GM20000 (cell line): ENCODE results near the gene SLC25A51.
A peak's percentile ranks its signal among the peaks of the same experiment; 100 is the strongest.

ENCODE experiments used
- DNase-seq: peaks from one replicate; pipeline ENCODE4 v3.0.0; 2012; ENCODE audit warnings: low spot score
- TF ChIP-seq, protein P1 (sequence below): IDR thresholded peaks from 2 replicates; pipeline ENCODE4 v1.5.1; 2012; ENCODE audit warnings: mild to moderate bottlenecking, control low read depth; ENCODE audit errors: extremely low read depth, missing control alignments

SLC25A51 gene, protein sequence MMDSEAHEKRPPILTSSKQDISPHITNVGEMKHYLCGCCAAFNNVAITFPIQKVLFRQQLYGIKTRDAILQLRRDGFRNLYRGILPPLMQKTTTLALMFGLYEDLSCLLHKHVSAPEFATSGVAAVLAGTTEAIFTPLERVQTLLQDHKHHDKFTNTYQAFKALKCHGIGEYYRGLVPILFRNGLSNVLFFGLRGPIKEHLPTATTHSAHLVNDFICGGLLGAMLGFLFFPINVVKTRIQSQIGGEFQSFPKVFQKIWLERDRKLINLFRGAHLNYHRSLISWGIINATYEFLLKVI

DNA sequence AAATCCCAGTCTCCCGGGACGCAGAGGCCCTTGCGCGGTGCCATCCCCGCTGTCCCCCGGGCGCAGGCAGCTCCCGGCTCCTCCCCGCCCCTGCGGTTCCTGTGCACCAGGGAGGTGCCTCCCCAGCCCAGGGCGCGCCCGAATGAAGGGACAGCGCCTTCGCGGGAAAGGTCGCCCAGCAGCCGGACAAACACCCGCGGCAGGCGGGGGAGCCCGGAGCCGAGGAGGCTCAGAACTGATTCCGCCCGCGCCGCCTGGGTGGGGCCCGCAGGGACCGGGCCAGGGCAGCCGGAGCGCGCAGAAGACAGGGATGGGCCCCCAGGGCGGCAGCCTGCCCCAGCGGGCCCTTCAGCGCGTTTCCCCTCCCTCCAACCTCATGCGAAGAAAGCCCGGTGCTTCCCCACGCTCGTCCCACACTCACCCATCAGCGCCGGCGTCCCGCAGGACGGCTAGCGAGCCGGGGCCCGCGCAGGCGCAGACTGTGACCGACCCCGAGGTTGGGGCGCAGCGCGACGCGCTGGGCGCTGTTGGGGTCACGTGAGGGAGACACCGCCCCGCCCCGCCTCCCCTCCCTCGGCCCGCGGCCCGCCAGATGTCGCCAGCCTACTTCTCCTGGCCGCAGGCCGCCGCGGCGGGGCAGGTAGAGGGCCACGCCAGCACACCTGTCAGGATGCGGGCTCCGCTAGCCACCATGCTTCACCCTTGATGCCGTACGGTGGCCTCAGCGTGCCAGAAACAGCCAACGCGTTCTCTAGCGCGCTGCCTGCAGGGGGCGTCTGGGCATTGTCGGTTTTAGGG, at the start of gene SLC25A51:
Gene SLC25A51 (minus strand): TSS at position 481 of the 798 bp plus-strand sequence. CDS start 15,577 bp downstream, outside the sequence.
- TF ChIP-seq, protein P1, sequence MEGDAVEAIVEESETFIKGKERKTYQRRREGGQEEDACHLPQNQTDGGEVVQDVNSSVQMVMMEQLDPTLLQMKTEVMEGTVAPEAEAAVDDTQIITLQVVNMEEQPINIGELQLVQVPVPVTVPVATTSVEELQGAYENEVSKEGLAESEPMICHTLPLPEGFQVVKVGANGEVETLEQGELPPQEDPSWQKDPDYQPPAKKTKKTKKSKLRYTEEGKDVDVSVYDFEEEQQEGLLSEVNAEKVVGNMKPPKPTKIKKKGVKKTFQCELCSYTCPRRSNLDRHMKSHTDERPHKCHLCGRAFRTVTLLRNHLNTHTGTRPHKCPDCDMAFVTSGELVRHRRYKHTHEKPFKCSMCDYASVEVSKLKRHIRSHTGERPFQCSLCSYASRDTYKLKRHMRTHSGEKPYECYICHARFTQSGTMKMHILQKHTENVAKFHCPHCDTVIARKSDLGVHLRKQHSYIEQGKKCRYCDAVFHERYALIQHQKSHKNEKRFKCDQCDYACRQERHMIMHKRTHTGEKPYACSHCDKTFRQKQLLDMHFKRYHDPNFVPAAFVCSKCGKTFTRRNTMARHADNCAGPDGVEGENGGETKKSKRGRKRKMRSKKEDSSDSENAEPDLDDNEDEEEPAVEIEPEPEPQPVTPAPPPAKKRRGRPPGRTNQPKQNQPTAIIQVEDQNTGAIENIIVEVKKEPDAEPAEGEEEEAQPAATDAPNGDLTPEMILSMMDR: peak; percentile 97
- peak; percentile 99 for DNase-seq

DNA sequence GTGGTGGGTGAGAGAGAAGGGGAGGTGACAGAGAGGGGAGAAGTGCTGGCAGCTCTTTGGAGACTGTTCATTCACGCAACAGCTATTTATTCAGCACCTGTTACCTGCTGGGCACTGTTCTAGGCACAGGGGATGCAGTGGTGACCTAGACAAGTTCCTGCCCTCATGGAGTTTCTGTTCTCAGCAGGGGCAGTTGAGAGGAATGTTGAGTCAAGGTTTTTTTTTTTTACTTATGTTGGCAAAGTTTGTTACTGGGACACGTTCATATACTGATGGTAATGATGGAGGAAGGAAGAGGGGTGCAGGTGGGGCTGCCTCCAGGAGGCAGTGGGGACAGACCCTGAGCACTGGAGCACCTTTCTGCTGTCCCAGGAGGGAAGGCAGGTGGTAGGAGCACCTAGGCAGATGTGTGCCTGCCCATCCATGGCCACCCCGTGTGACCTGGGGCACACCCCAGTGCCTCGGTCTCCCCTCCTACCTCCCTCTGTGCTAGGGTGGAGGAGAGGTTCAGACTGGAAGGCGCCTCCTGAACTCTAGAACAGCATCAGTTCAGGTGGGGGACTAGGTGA, 49.4 kb upstream of the SLC25A51 start:
- TF ChIP-seq, protein P1: no peak
- no peak for DNase-seq

DNA sequence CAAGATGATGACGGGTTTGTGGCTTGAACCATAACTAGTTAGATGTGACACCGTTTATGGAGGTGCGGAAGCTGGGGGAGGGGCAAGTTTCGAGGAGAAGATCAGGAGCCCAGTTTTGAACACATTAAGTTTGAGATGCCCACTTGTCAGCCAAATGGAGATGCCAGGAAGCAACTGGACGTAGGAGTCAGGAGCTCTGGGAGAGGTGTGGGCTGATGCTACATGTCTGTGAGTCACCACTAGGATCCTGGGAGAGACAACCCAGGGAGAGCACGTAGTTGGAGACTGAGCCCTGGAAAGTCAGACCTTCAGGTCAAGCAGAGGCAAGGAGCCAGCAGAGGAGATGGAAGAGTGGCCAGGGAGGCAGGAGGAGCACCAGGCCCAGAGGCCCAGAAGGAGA, 48.8 kb upstream of the SLC25A51 start:
- no peak for DNase-seq
- TF ChIP-seq, protein P1: no peak

DNA sequence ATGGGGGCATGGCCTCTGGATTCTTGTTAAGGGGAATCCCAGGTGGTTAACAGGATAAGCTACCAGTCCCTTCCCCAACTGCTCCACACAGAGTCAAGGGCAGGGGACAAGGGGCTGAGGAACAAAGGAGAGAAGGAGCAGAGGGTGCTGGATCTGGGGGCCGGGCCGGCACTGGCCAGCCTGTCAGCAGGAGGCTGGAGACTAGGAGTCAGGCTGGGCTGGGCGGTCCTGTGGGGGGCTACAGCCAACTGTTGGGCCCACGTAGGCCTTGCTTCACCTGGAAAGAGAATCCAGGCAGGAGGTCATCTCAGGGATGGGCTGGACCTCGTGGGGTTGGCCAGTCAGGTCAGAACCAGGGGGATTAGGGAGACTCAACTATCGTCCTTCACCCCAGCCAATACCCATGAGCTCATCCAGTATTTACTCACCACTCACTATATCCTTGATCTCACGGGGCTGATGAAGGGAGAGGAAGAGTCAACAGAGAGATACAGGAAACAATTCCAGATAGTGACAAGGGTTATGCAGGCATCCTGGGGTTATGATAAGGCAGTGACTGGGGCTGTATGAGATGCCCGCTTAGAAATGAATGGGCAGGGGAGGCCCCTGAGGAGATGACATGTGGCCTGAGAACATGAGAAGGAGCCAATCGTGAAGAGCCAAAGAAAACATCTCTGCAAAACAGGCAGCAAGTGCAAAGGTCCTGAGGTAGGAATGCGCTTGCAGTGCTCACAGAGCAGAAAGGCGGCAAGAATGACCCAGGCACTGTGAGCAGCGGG, 47.9 kb upstream of the SLC25A51 start:
- TF ChIP-seq, protein P1: no peak
- DNase-seq: no peak

DNA sequence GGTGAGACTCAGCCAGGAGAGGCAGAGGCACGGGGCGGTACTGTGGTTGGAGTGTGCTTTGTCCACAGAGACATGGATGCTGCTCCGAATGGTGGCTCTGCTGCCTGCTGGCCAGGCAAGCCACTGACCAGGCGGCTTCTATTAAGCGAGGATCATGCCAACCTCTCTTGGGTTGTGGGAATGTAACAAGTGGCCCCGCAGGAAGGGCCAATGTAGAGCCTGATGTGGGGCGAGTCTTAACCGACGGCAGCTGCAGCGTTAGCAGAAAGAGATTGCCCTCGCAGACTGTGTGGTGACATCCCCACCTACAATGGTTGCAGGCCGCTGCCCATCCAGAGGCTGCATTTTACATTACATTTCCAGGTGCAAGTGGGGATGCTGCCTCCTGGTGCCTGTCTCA, 46.6 kb upstream of the SLC25A51 start:
- no peak for DNase-seq
- TF ChIP-seq, protein P1: no peak

DNA sequence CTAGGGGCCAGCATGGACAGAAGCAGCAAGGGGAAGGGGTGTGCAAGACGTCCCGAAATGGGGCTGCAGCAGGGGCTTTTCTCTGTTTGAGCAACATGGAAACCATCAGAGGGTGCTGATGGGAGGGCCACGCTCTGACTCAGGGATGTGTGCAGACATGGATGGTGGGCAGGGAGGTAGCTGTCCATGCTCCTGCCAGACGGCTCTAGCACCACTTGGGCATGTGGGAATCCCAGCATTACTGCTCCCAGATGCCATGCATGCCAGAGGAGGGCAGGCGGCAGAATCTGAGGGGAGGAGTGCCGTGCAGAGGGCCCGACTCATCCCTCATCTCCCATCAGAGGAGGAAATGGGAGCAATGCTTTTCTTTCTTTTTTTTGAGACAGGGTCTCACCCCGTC, 45.6 kb upstream of the SLC25A51 start:
- TF ChIP-seq, protein P1: no peak

More for the DNA sequence above, 45.6 kb upstream of the SLC25A51 start:
- no peak for DNase-seq
